CD14-positive monocyte (primary cell): ENCODE results near the gene ZNF365. TPM values are rescaled to one million over a fixed set of nuclear protein-coding genes. Genes with fewer than 3 reads are reported as not detected.

Experiments
- DNase-seq, 3 donors: peaks; one replicate each; pipeline ENCODE4 v3.0.0-alpha.2; 2011 to 2022
- H2AFZ ChIP-seq: 2 replicates; pipeline ENCODE4 v1.6.0; 2012; ENCODE audit warnings: mild to moderate bottlenecking, low read depth, low read length, inconsistent platforms; ENCODE audit not compliant: insufficient read depth, poor library complexity, severe bottlenecking
- H3K27ac ChIP-seq, 2 donors: 1 replicate in 1 of 2; 2 replicates in 1 of 2; pipeline ENCODE4 v1.5.1; 2012 to 2013; ENCODE audit warnings: low read length in 2 of 2, control low read depth in 1 of 2, inconsistent platforms in 1 of 2, low read depth in 1 of 2, mild to moderate bottlenecking in 1 of 2
- H3K27me3 ChIP-seq, 2 donors: one replicate each; pipeline versions ENCODE4 v1.6.0 to v1.6.1; 2011 to 2013; ENCODE audit warnings: low read length in 2 of 2; ENCODE audit not compliant: control insufficient read depth in 2 of 2, insufficient read depth in 2 of 2
- H3K36me3 ChIP-seq, 2 donors: replicated peaks in 1 of 2; 1 replicate in 1 of 2; 2 replicates in 1 of 2; pipeline versions ENCODE4 v1.5.1 to v1.6.1; 2012 to 2013; ENCODE audit warnings: low read length in 2 of 2, control low read depth in 1 of 2, inconsistent platforms in 1 of 2, mild to moderate bottlenecking in 1 of 2; ENCODE audit not compliant: insufficient read depth in 2 of 2, control insufficient read depth in 1 of 2
- H3K4me1 ChIP-seq, 2 donors: 1 replicate in 1 of 2; 2 replicates in 1 of 2; pipeline versions ENCODE4 v1.5.1 to v1.6.1; 2012 to 2013; ENCODE audit warnings: low read length in 2 of 2, control low read depth in 1 of 2, inconsistent platforms in 1 of 2, mild to moderate bottlenecking in 1 of 2, moderate library complexity in 1 of 2; ENCODE audit not compliant: insufficient read depth in 2 of 2, control insufficient read depth in 1 of 2
- H3K4me2 ChIP-seq: replicated peaks from 2 replicates; pipeline ENCODE3; 2012; ENCODE audit warnings: low read length, moderate library complexity, mild to moderate bottlenecking; ENCODE audit not compliant: poor library complexity, severe bottlenecking; ENCODE audit errors: extremely low read depth
- H3K4me3 ChIP-seq, 3 experiments: fragments of 200-600 bp in 1 of 3; sonication (generic) in 1 of 3; replicated peaks in 1 of 3; 1 replicate in 2 of 3; 2 replicates in 1 of 3; pipeline ENCODE4 v1.5.1; 2011 to 2013; ENCODE audit warnings: low read length in 3 of 3, mild to moderate bottlenecking in 3 of 3, control low read depth in 2 of 3, low read depth in 2 of 3, inconsistent platforms in 1 of 3, moderate library complexity in 1 of 3
- H3K79me2 ChIP-seq: 2 replicates; pipeline ENCODE4 v1.6.0; 2012; ENCODE audit warnings: mild to moderate bottlenecking, control low read depth, inconsistent platforms, low read length, moderate library complexity; ENCODE audit not compliant: insufficient read depth
- H3K9ac ChIP-seq: 2 replicates; pipeline ENCODE4 v1.6.0; 2017; ENCODE audit warnings: low read length, mild to moderate bottlenecking; ENCODE audit not compliant: insufficient read depth, poor library complexity, severe bottlenecking
- H3K9me3 ChIP-seq, 2 donors: replicated peaks in 1 of 2; 1 replicate in 1 of 2; 2 replicates in 1 of 2; pipeline versions ENCODE4 v1.5.1 to v1.6.1; 2012 to 2013; ENCODE audit warnings: low read length in 2 of 2, control low read depth in 1 of 2; ENCODE audit not compliant: control insufficient read depth in 1 of 2, insufficient read depth in 1 of 2
- H4K20me1 ChIP-seq: 2 replicates; pipeline ENCODE4 v1.6.0; 2012; ENCODE audit warnings: mild to moderate bottlenecking, low read length, control low read depth, moderate library complexity; ENCODE audit not compliant: insufficient read depth
- H3K27ac Mint-ChIP-seq, 7 donors: one replicate each; pipeline ENCODE4 v1.8.0; 2020; ENCODE audit warnings: mild to moderate bottlenecking in 7 of 7, mixed read lengths in 7 of 7, moderate library complexity in 6 of 7, inconsistent platforms in 2 of 7
- H3K27me3 Mint-ChIP-seq, 3 donors: one replicate each; pipeline ENCODE4 v1.8.0; 2021 to 2022; ENCODE audit warnings: low read depth in 3 of 3, mild to moderate bottlenecking in 3 of 3, mixed read lengths in 3 of 3, moderate library complexity in 3 of 3, inconsistent platforms in 1 of 3
- H3K36me3 Mint-ChIP-seq, 2 donors: one replicate each; pipeline ENCODE4 v1.8.0; 2020; ENCODE audit warnings: mixed read lengths in 2 of 2, inconsistent platforms in 1 of 2, mild to moderate bottlenecking in 1 of 2
- H3K4me1 Mint-ChIP-seq: one replicate; pipeline ENCODE4 v1.8.0; 2020; ENCODE audit warnings: mild to moderate bottlenecking, mixed read lengths
- H3K4me3 Mint-ChIP-seq, 2 donors: one replicate each; pipeline ENCODE4 v1.8.0; 2020; ENCODE audit warnings: mild to moderate bottlenecking in 2 of 2, mixed read lengths in 2 of 2, moderate library complexity in 1 of 2
- H3K9me3 Mint-ChIP-seq, 7 donors: one replicate each; pipeline ENCODE4 v1.8.0; 2020 to 2022; ENCODE audit warnings: mixed read lengths in 7 of 7, mild to moderate bottlenecking in 6 of 7, moderate library complexity in 6 of 7, inconsistent platforms in 2 of 7
- CTCF ChIP-seq: fragments of 200-600 bp; IDR thresholded peaks from one replicate; pipeline ENCODE4 v1.8.0; 2022; ENCODE audit warnings: antibody characterized with exemption, mild to moderate bottlenecking
- WGBS: methylation state at CpG from one replicate; pipeline ENCODE4 v1.1.5; 2013; ENCODE audit warnings: missing lambda C conversion rate; ENCODE audit not compliant: insufficient coverage; 5-methylcytosine and 5-hydroxymethylcytosine counted together
- intact Hi-C, 2 donors: fragments of 100-400 bp; cut with micrococcal nuclease; formaldehyde crosslinking; loops; one replicate each; pipeline versions ENCODE4 v1.15.0 to v1.15.1; 2023
- polyA plus RNA-seq, 3 donors: library from polyadenylated mRNA; depleted of rRNA in 1 of 3; unstranded in 2 of 3; stranded (reverse) in 1 of 3; fragments of 300-500 nt in 2 of 3; fragments of >200 nt in 1 of 3; fragmentation: Illumina TruSeq in 2 of 3; gene quantifications; 1 replicate in 2 of 3; 2 replicates in 1 of 3; pipeline ENCODE4 v1.2.3, GENCODE V29; 2012 to 2021

ZNF365 gene
- polyA plus RNA-seq, 3 donors, result not detected

GRCh38 chr10:62332406-62332805, 41.8 kb upstream of the ZNF365 start:
- intact Hi-C loops, result no loop called here
- Histone ChIP-seq H3K27ac (no peak overlapping the region), H3K9me3 (peaks cover 0 to 8% of the 10 kb centered on the region in 2 donors), H4K20me1 (no peaks in the 10 kb centered on the region), H3K4me3 (no peak overlapping the region), H2AFZ (no peak overlapping the region), H3K36me3 (no peaks in the 10 kb centered on the region), H3K9ac (no peak overlapping the region), H3K79me2 (no peaks in the 10 kb centered on the region), H3K4me1 (no peaks in the 10 kb centered on the region), H3K4me2 (no peak overlapping the region), H3K27me3 (no peaks in the 10 kb centered on the region)
- no peaks in the 10 kb centered on the region for H3K4me1 Mint-ChIP-seq
- H3K27ac Mint-ChIP-seq, result no peak overlapping the region
- TF ChIP-seq CTCF, result no peak
- no peak for DNase-seq
- no peak overlapping the region for H3K4me3 Mint-ChIP-seq
- H3K36me3 Mint-ChIP-seq, result no peaks in the 10 kb centered on the region
- H3K27me3 Mint-ChIP-seq, result peaks cover 0 to 10% (median 5%) of the 10 kb centered on the region in 3 donors
- H3K9me3 Mint-ChIP-seq, result peaks cover 3 to 11% (median 7%) of the 10 kb centered on the region in 7 donors

- TF ChIP-seq CTCF, result no peak
Measured at GRCh38 chr10:62333135-62333889, 40.9 kb upstream of the ZNF365 start.

More at GRCh38 chr10:62333135-62333889, 40.9 kb upstream of the ZNF365 start:
- H3K27ac ChIP-seq, result no peak overlapping the region
- H3K27me3 ChIP-seq, result no peaks in the 10 kb centered on the region
- no peaks in the 10 kb centered on the region for H3K79me2 ChIP-seq
- intact Hi-C loops, result no loop called here
- no peak overlapping the region for H3K27ac Mint-ChIP-seq
- H3K27me3 Mint-ChIP-seq, result peaks cover 0 to 12% (median 5%) of the 10 kb centered on the region in 3 donors
- H3K36me3 ChIP-seq, result no peaks in the 10 kb centered on the region
- no peaks in the 10 kb centered on the region for H4K20me1 ChIP-seq
- WGBS, result no CpG with 5 or more reads among the region's 3 CpGs
- DNase-seq, result no peak
- peaks cover 4 to 8% of the 10 kb centered on the region in 2 donors for H3K9me3 ChIP-seq
- H3K9me3 Mint-ChIP-seq, result peaks cover 5 to 12% (median 10%) of the 10 kb centered on the region in 7 donors
- H3K4me1 ChIP-seq, result no peaks in the 10 kb centered on the region
- no peak overlapping the region for H3K4me2 ChIP-seq
- no peaks in the 10 kb centered on the region for H3K4me1 Mint-ChIP-seq
- H2AFZ ChIP-seq, result no peak overlapping the region
- H3K9ac ChIP-seq, result no peak overlapping the region
- no peak overlapping the region for H3K4me3 Mint-ChIP-seq
- no peak overlapping the region for H3K4me3 ChIP-seq
- no peaks in the 10 kb centered on the region for H3K36me3 Mint-ChIP-seq
